Adrenal gland (tissue), 12 donors: Measurements from ENCODE around the gene NAV2. TPM values are rescaled to one million over a fixed set of nuclear protein-coding genes. Genes with fewer than 3 reads are reported as not detected.
"Not testable (repeated sequence)": the region's sequence is repeated elsewhere in the genome, so short reads cannot be mapped to it uniquely, and the experiment has no call there.

Experiments used
- DNase-seq, 7 donors: peaks; one replicate each; pipeline ENCODE4 v3.0.0-alpha.2; 2019 to 2020
- H3K27ac ChIP-seq, 5 donors: fragments of 200-600 bp; sonication (generic) in 4 of 5; 1 replicate in 3 of 5; 2 replicates in 2 of 5; pipeline versions ENCODE4 v1.5.1 to v1.8.0; 2016 to 2020; ENCODE audit warnings: mild to moderate bottlenecking in 1 of 5
- H3K27me3 ChIP-seq: fragments of 200-600 bp; 2 replicates; pipeline ENCODE4 v1.8.0; 2021
- H3K36me3 ChIP-seq, 2 donors: fragments of 200-600 bp; replicated peaks in 1 of 2; 1 replicate in 1 of 2; 2 replicates in 1 of 2; pipeline versions ENCODE4 v1.5.1 to v1.8.0; 2018 to 2022
- H3K4me1 ChIP-seq, 2 donors: fragments of 200-600 bp; replicated peaks in 1 of 2; 1 replicate in 1 of 2; 2 replicates in 1 of 2; pipeline versions ENCODE4 v1.5.1 to v1.8.0; 2018 to 2021
- H3K4me3 ChIP-seq, 4 donors: fragments of 200-600 bp; sonication (generic) in 3 of 4; one replicate each; pipeline ENCODE4 v1.5.1; 2016 to 2018
- H3K9me3 ChIP-seq, 3 donors: fragments of 200-600 bp; sonication (generic) in 1 of 3; replicated peaks in 1 of 3; 1 replicate in 2 of 3; 2 replicates in 1 of 3; pipeline versions ENCODE4 v1.5.1 to v1.8.0; 2016 to 2021
- POLR2A ChIP-seq, 2 donors: fragments of 450-650 bp; IDR thresholded peaks; one replicate each; pipeline ENCODE4 v1.6.1; 2017; ENCODE audit warnings: antibody characterized with exemption in 2 of 2, mild to moderate bottlenecking in 2 of 2, moderate library complexity in 1 of 2
- WGBS, 4 donors: extraction: QIAGEN DNeasy Blood & Tissue Kit in 2 of 4; methylation state at CpG; one replicate each; pipeline versions ENCODE4 v1.1.5 to v1.1.7; 2013 to 2017; 5-methylcytosine and 5-hydroxymethylcytosine counted together
- intact Hi-C, 2 donors: fragments of 100-400 bp; cut with DNase I; formaldehyde crosslinking; loops; one replicate each; pipeline versions ENCODE4 v1.14.1 to v1.15.0; 2022 to 2023
- polyA plus RNA-seq, 3 donors: library from polyadenylated mRNA; stranded (reverse); fragments of 200-250 nt in 2 of 3; fragments of 350-450 nt in 1 of 3; fragmentation: Illumina TruSeq in 1 of 3; extraction: RNeasy Lipid Tissue Mini Kit (QIAGEN cat#74804) in 1 of 3; gene quantifications; one replicate each; pipeline ENCODE4 v1.2.3, GENCODE V29; 2013 to 2014
- total RNA-seq, 9 donors: library from RNA; depleted of rRNA in 4 of 9; stranded (reverse); fragments of >200 nt in 4 of 9; fragments of 120-200 nt in 1 of 9; fragmentation: NEBNext Ultra II Directional in 1 of 9; extraction: Animal tissue kit (Norgen Biotek cat#: 25700) in 1 of 9; gene quantifications; one replicate each; pipeline versions ENCODE4 v1.1.0 to v1.2.4, GENCODE V29; 2013 to 2023
- TF ChIP-seq, protein P1 (sequence below), 6 experiments: fragments of 450-650 bp in 4 of 6; fragments of 200-600 bp in 2 of 6; sonication (generic) in 1 of 6; IDR thresholded peaks; 1 replicate in 5 of 6; 2 replicates in 1 of 6; pipeline versions ENCODE4 v1.5.1 to v1.8.0; 2016 to 2021; ENCODE audit warnings: antibody characterized with exemption in 6 of 6, mild to moderate bottlenecking in 2 of 6, moderate library complexity in 1 of 6
- donor health status: healthy with polysubstance abuse.
- donor health status: Bipolar disorder and iron deficiency.
- donor health status: DM: yes; HTN: yes; CAD: no.
- donor health status: DM: no; HTN: no; CAD: no.
- donor health status: DM: no; HTN: no; CAD: no.
- donor health status: DM: yes; HTN: yes; CAD: no.

NAV2 gene
- total and polyA plus RNA-seq, 12 donors, result 1.6 to 9.2 (median 5.5) TPM

DNA sequence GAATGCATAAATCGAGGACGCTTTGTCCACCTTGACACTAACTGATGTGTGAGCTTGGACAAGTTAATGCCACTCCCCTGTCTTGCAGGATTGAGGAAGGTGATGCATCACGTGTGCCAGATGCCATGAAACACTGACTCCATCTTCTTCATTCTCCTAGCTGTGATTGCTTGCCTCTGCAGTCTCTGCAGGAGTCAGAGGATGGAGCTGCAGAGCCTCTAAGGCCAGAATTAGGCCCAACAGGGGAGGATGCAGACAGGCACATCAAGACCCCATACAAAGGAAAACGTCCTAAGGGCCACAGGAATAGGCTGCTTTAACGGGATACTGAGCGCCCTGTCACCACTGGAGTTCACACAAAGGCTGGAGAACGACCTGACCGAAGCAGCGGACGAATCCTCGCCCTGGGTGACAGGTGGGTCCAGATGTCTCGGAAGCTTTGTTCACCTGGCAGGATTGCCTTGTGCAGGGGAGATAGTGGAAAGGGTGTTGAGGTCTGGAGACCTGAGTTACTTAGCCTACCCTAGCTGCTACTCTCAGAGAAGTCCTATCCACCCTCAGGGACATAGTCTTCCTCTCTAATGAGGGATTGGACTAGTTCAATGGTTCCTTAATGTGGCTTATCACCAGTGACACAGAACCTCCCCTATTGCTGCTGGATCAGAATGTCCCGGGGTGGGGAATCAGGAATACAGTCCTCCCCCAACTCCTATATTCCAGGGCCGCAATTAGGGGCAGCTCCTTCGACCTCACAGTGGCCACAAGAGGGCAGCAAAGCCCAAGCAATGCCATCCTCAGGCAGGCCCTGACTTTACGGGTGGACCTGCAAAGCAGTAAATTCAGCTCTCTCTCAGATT lies 415.3 kb downstream of the NAV2 start:
- H3K27ac ChIP-seq, result no peak overlapping the region
- no peak for TF ChIP-seq POLR2A (IDR thresholded peaks at IDR 0.05)
- TF ChIP-seq, protein P1, sequence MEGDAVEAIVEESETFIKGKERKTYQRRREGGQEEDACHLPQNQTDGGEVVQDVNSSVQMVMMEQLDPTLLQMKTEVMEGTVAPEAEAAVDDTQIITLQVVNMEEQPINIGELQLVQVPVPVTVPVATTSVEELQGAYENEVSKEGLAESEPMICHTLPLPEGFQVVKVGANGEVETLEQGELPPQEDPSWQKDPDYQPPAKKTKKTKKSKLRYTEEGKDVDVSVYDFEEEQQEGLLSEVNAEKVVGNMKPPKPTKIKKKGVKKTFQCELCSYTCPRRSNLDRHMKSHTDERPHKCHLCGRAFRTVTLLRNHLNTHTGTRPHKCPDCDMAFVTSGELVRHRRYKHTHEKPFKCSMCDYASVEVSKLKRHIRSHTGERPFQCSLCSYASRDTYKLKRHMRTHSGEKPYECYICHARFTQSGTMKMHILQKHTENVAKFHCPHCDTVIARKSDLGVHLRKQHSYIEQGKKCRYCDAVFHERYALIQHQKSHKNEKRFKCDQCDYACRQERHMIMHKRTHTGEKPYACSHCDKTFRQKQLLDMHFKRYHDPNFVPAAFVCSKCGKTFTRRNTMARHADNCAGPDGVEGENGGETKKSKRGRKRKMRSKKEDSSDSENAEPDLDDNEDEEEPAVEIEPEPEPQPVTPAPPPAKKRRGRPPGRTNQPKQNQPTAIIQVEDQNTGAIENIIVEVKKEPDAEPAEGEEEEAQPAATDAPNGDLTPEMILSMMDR (IDR thresholded peaks at IDR 0.05), result peak; percentile 71 to 90 (median 82)
- H3K36me3 ChIP-seq, result no peaks in the 10 kb centered on the region
- no peaks in the 10 kb centered on the region for H3K27me3 ChIP-seq
- H3K4me3 ChIP-seq, result no peak overlapping the region
- intact Hi-C loops, result loop anchor here in 1 of 2 donors (5.0 kb wide), 2 partner anchors 176 to 224 kb away; no protein-coding TSS in a partner anchor
- H3K9me3 ChIP-seq, result no peaks in the 10 kb centered on the region
- 59 to 66% (median 62%) methylated on average over 15 to 16 of the region's 16 CpGs for WGBS, 4 donors
- DNase-seq, result peak; percentile 68 to 89 (median 79)
- H3K4me1 ChIP-seq, result peaks cover 0 to 6% of the 10 kb centered on the region in 2 donors

- intact Hi-C loops, result loop anchor here in 1 of 2 donors (5.0 kb wide), 2 partner anchors 176 to 224 kb away; no protein-coding TSS in a partner anchor
- not testable (repeated sequence) for H3K4me3 ChIP-seq, H3K27ac ChIP-seq, DNase-seq, H3K36me3 ChIP-seq, H3K4me1 ChIP-seq, H3K9me3 ChIP-seq, H3K27me3 ChIP-seq
- 80 to 88% (median 87%) methylated on average over 7 of the region's 7 CpGs for WGBS, 4 donors
Measured at GRCh38 chr11:20128528-20128825, 415.8 kb downstream of the NAV2 start.

DNA sequence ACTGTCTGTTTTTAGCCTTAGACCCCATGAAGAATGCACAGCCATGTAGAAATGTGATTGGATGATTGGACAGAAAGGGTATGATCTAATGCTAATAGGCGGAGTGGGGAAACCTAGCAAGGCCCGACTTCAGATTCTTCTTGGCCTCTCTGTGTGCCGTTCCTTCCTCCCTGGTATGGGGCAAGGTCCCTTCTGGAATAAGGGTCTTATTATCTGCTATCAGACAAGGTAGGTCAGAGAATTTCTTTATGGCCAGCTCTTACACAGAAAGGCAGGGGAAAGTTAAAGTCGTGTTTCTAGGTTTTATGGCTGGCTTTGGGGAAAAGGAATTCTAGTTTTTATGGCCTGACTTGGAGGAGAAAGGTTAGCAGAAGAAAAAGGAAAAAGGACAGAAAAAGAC lies 417.0 kb downstream of the NAV2 start:
- TF ChIP-seq POLR2A (IDR thresholded peaks at IDR 0.05), result no peak
- TF ChIP-seq, protein P1 (IDR thresholded peaks at IDR 0.05), result no peak
- no peaks in the 10 kb centered on the region for H3K36me3 ChIP-seq
- no peak overlapping the region for H3K27ac ChIP-seq
- DNase-seq, result no peak
- intact Hi-C loops, result loop anchor here (5.0 to 10.0 kb wide), 4 partner anchors 177 to 225 kb away; no protein-coding TSS in a partner anchor
- H3K4me1 ChIP-seq, result peaks cover 0 to 6% of the 10 kb centered on the region in 2 donors
- H3K27me3 ChIP-seq, result no peaks in the 10 kb centered on the region
- no peak overlapping the region for H3K4me3 ChIP-seq
- WGBS, 4 donors, result 86 to 90% (median 88%) methylated on average over 4 of the region's 4 CpGs
- H3K9me3 ChIP-seq, result no peaks in the 10 kb centered on the region

DNA sequence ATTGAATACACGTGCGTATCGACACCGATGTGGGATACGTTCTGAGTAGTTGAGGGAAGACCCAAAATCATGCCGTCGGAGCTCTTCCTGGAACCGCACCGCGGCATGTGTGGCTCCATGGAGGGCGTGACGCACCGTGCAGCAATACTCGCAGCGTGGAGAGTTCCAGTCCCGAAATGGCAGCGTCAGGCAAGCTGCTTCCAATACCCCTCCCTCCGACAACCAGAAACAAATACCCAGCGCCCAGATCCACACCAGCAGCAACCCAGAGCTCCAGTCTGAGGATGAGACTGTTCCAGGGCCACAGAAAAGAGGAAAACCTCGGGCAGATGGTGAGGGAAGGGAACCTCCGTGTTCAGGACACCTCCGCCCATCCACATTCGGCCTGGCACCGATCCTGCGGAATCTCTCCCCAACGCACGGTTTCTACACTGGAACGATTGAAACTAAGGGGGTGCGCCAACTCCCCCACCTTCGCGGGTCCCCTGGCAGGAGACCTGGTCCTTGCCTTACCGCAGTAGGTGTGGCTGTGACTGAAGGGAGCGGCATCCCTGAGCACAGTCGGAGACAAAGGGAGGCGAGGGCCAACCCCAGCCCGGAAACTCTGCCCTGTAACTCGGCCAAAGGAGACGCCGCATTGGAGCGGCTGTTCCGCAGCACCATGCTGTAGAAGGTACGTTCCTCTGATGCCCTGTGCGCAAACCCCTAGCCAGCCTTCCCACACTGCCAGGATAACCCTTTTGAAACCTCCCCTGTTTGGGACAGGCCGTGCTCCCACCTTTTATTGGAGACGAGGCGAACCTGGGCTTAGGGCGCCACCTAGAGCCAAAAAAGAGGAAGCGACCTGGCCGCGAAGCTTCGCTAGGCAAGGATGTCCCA lies 419.4 kb downstream of the NAV2 start:
- Histone ChIP-seq H3K36me3 (no peaks in the 10 kb centered on the region), H3K9me3 (no peaks in the 10 kb centered on the region), H3K4me3 (peak overlapping the region in 1 of 4 donors; percentile 51), H3K4me1 (peaks cover 0 to 6% of the 10 kb centered on the region in 2 donors), H3K27ac (no peak overlapping the region), H3K27me3 (no peaks in the 10 kb centered on the region)
- no peak for TF ChIP-seq POLR2A (IDR thresholded peaks at IDR 0.05)
- TF ChIP-seq, protein P1 (IDR thresholded peaks at IDR 0.05), result peak; percentile 72 to 84 (median 80)
- intact Hi-C loops, result loop anchor here in 1 of 2 donors (5.0 to 10.0 kb wide), 2 partner anchors 185 to 223 kb away; no protein-coding TSS in a partner anchor
- peak; percentile 31 to 78 (median 66) for DNase-seq
- WGBS, 4 donors, result 10 to 26% (median 14%) methylated on average over 41 to 51 of the region's 51 CpGs
